Dedifferentiated amniotic fluid mesenchymal stem cell (primary cell): ENCODE data around the gene SALL3.
"Not testable (repeated sequence)": the region's sequence is repeated elsewhere in the genome, so short reads cannot be mapped to it uniquely, and the experiment has no call there.

Source experiments
- DNase-seq: peaks from one replicate; pipeline ENCODE4 v3.0.0-alpha.2; 2016; ENCODE audit errors: extremely low spot score

The SALL3 gene

DNA sequence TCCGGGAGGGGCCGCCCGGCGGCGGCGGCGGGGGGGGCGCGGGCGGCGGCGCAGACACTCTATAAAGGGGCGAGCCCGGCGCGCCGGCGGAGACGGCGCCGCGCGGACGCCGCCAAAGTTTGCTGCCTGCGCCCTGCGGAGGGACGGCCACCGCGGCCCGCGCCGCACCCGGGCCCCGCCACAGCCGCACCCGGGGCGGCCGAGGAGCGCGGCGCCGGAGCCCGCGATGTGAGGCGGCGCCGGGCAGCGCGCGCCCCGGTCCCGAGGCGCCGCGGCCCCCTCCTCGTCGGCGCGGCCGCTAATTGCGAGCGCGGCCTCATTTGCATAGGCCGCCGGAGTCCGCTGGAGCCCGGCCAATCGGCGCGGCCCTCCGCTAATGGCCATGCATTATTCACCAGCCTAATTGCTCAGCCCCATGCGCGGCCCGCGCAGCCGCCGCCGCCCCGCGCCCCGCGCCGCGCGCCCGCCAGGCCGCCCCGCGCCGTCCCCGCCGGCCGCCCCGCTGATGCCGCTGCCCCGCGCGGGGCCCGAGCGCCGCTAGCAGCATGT, at the start of gene SALL3:
SALL3 (plus strand) TSS at position 89 of the 549 bp plus-strand sequence; CDS start at position 546, 457 bp downstream.
- no peak for DNase-seq

DNA sequence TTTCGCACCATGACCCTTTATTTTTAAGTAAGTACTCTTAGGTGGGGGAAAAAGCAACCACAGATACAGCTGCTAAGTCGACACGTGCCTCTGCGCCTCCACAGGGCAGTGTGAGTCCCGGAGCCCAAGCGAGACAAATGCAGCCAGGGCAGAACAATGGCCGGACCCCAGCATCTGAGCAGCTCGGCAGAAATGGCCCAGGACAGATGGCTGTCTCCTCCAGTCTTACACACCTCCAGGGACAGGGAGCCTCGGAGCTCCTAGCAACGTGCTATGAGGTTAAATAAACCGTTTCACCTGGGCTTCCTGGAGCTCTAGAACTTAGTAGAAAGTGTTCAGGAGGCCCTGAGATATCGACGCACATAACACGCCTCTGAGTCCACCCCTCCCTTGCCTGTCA, 47.3 kb upstream of the SALL3 start:
- no peak for DNase-seq

DNA sequence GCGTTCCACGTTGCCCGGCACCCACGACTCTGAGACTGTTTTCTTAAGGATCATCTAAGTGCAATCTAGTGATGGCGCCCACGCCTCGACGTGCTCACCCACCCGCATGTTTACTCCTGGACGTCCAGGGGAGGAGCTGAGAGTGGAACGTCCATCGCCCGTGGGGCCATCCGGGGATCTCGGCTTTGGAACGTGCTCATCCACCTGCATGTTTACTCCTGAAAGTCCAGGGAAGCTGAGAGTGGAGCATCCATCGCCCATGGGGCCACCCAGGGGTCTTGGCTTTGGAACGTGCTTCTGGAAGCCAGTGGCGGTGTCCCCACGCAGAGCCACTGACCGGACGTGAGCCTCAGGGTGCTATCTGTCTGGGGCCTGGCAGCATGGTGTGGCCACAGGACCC, 45.6 kb upstream of the SALL3 start:
- no peak for DNase-seq

DNA sequence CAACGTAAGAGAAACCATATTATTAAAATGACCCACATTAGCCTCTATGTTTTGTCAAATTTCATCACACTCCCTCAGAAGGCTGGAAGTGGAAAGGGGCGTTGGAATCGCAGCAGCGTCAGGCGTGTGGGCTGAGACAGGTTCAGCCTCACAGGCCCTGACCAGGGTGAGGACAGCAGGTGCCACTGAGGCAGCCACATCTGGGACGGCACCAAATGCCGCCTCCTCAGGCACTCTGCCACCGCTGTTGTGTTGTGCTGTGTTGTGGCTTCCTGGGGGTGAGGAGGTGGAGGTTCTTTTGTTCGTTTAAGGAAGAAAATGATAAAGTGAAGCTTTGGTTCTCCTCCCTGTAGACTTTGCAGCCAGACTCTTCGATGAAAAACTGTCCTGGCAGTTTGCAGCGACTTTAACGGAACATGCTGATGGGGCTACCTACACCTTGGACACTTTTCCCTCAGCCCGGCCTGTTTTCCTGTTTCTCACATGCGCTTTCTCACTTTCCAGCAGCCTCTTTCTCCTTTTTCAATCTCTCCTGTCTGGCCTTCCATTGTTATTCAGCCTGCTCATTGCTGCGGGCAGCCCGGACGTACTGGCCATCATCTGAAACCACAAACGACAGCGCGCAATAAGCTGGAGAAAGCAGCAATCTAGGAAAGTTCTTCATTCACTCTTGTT, 44.9 kb upstream of the SALL3 start:
- DNase-seq: no peak

- DNase-seq: no peak
Observed at GRCh38 chr18:78935406-78935805, 44.2 kb upstream of the SALL3 start.

DNA sequence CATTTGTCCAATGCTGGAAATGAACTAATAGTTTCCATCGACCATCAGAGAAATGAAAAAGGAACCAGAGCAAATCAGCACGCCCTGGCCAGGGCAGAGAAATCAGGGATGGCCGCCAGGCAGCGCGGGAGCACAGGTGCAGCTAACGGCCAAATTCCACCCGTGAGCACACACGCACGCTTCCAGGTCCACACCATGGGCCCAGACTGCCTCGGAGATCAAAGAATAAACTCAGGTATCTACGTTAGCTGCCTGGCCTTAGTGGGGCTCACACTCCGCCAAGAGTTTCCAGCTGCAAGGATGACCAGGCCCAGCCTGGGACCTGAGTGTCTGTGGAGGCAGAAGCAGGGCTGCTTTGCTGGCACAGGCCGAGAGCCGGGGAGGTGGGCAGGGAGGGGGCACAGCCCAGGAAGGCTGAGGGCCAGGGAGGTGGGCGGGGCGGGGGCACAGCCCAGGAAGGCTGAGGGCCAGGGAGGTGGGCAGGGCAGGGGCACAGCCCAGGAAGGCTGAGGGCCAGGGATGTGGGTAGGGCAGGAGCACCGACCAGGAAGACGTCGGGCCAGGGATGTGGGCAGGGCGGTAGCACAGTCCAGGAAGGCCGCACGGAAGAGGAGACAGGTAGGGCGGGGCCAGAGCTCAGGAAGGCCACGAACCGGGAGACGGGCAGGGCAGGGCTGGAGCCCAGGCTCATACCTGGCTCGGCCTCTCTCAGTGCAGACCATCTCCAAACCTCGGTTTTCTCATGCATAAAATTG, 43.2 kb upstream of the SALL3 start:
- DNase-seq: no peak

GRCh38 chr18:78937166-78937565, 42.5 kb upstream of the SALL3 start:
- DNase-seq: no peak

DNA sequence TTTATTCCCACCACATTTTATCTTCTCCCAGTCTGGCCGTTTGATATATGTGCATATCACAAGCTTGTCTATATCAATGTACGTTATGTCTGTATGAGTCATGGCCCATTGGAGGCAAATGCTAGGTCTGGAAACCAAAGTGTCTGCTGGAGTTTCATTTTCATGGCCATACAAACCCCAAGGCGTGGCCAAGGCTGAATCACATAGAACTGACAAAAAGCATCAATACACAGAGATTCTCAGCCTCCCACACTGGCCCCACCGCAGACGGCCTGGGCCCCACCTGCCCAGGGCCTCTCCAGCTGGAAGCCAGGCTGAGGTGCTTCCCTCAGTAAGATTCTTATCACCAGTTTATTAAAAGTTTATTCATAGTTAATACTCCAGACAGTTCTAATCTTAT, 40.5 kb upstream of the SALL3 start:
- DNase-seq: no peak

DNA sequence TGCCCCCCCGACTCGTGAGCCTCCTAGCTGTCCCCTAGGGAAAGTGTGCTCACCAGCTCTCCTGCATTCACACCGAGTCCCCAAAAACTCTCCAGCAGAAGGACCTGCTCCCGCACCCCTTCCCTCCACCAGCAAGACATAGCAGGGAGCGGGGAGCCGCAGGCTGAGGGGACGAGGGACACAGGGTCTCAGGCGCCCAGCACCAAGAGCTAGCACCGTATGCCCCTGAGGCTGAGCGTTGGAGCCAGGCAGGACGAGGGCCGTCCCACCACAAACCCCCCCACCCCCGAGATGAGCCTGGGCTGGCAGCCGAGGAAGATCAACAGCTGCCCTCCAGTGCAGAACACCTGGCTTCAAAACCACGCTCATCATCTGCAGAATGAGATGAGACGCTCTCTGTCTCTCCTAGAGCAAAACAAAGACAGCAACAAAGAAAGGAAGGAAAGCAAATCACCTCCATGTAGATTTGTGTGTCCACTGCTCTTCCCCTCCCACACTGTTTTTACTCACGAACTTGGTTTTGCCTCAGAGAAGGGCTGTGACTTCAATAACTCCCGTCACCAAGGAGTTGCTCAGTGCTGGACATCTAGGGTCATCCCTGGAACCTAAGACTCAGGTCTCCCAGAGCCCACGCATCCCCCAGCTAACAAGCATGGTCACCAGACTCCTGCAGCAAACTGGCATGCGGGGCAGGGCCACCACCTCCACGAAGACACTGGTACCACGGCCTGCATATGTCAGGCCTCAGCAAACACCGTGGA, 39.7 kb upstream of the SALL3 start:
- DNase-seq: no peak

DNA sequence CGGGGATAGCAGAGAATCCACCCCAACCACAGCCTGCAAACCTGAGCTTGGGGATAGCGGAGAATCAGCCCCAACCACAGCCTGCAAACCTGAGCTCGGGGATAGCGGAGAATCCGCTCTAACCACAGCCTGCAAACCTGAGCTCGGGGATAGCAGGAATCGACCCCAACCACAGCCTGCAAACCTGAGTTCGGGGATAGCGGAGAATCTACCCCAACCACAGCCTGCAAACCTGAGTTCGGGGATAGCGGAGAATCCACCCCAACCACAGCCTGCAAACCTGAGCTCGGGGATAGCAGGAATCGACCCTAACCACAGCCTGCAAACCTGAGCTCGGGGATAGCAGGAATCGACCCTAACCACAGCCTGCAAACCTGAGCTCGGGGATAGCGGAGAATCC, 37.4 kb upstream of the SALL3 start:
- not testable (repeated sequence) for DNase-seq

DNA sequence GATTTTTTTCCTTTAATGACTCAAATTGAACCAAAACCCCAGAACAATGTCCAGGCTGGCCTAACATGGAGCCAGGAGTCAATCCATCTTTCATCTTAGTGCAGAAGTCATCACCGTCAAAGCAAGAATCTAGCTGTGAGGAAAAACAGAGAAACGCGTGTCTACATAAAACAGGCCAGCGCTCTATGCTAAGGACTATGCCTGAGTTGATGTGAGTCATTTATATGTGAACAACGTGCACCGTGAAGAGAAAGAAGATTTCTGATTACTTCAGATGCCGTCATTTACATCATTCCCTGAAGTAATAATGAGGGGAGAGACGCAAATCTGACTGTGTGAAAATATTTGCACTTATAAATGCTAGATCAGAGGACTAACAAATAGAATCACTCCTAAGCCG, 34.0 kb upstream of the SALL3 start:
- DNase-seq: no peak

- DNase-seq: no peak
Observed at GRCh38 chr18:78947291-78947690, 32.3 kb upstream of the SALL3 start.

GRCh38 chr18:78948221-78948620, 31.4 kb upstream of the SALL3 start:
- DNase-seq: no peak

DNA sequence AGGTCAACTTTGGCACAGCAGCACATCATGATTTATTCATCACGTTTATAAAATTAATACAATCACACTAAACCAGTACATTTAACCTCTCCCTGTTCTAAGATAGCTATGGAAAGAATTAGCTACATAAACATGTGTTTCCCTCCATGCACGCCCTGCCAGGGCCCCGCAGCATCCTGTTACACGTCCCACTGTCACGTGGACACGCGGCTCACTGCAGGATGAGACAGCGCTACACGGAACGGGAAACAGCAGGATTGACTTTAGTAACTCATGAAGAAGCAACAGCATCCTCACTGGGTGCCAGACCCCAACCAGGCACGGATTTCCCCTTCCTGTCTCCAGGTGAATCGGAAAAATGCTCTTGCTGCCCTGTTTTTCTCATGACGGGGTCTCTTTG, 30.9 kb upstream of the SALL3 start:
- no peak for DNase-seq

GRCh38 chr18:78949216-78949615, 30.4 kb upstream of the SALL3 start:
- no peak for DNase-seq

- no peak for DNase-seq
Observed at GRCh38 chr18:78950386-78950785, 29.2 kb upstream of the SALL3 start.

DNA sequence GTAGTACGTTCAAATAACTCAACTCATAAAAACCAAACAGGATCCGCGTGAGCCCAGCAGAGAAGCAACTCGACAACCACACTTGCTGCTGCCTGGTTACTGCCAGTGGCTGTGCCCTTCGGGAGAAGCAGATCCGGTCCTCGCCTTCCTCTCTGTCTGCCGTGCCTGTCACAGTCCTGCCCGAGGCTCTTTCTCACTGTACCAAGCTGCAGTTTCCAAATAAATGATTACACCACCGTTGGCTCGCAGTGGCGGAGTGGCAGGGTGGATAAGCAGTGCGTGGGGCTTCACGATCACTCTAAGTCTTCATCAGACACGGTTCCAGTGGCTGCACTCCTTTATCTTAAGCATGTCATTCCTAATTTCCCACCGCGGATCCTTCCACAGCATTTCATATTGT, 26.1 kb upstream of the SALL3 start:
- no peak for DNase-seq

DNA sequence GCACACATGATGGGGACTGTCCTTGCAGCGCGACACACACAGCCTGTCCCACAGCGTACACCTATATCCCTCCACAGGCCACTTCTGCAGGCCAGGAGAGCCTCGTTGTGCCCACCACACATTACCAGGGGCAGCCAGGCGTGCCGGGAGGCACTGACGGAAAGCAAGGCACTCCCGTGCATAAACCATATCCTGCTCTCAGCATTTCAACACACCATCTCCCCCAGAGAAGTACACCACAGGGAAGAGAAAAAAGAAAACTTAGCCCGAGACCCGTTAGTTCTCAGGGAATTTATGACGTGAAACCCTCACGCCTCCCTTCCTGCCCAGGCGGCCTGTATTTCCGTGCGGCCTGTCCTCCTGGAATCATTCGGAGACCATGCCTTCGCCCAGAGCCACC, 24.6 kb upstream of the SALL3 start:
- DNase-seq: no peak

- DNase-seq: no peak
Observed at GRCh38 chr18:78957140-78957539, 22.5 kb upstream of the SALL3 start.

GRCh38 chr18:78960709-78961108, 18.9 kb upstream of the SALL3 start:
- DNase-seq: no peak

- DNase-seq: no peak
Observed at GRCh38 chr18:78962098-78962497, 17.5 kb upstream of the SALL3 start.

DNA sequence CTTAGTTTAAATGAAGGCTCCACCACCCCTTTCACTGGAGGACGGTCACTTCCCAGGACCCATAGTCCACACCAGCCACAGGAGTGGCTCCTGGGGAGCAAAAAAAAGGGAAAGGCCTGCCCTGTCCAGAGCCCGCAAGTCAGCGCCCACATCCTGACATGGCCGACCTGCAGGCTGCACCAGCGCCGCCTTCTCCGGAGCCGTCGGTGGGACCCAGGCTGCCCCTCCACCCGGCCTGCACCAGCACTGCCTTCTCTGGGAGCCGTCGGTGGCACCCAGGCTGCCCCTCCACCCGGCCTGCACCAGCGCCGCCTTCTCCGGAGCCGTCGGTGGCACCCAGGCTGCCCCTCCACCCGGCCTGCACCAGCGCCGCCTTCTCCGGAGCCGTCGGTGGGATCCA, 14.9 kb upstream of the SALL3 start:
- not testable (repeated sequence) for DNase-seq

DNA sequence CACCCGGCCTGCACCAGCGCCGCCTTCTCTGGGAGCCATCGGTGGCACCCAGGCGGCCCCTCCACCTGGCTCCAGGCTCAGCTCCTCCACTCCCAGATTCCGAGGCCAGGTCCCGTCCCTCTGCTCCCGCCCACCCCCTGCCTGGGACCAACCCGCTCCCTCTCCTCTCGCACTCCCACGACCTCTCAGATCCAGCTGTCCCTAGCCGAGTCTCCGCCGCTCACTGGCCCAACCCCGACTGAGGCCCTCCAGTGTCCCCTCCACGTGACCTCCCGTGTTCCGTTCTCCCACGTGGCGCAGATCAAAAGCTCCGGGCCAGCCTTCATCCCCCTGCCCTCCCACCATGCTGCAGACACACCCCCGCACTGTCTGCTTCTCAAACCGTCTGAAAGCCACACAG, 14.4 kb upstream of the SALL3 start:
- DNase-seq: no peak
